ENCODE data around the gene PDLIM1.
"Not testable (repeated sequence)": the region's sequence is repeated elsewhere in the genome, so short reads cannot be mapped to it uniquely, and the experiment has no call there.

PDLIM1 gene

GRCh38 chr10:95208702-95209391 lies 82.0 kb downstream of the PDLIM1 start:
- no peak for DNase-seq (ENCODE audit: low read depth)

GRCh38 chr10:95202865-95203264 lies 87.9 kb downstream of the PDLIM1 start:
- DNase-seq (ENCODE audit: low read depth) = not testable (repeated sequence)

- DNase-seq (ENCODE audit: low read depth) = no peak
These were observed 89.1 kb downstream of the PDLIM1 start for GRCh38 chr10:95201736-95202135.

- no peak for DNase-seq (ENCODE audit: low read depth)
These were observed 94.8 kb downstream of the PDLIM1 start for GRCh38 chr10:95196046-95196445.

- DNase-seq (ENCODE audit: low read depth) = no peak
These were observed 96.9 kb downstream of the PDLIM1 start, which contains the start of gene ACSM6 for GRCh38 chr10:95193944-95194343. ACSM6 (plus strand) TSS chr10:95194238; CDS start chr10:95194486, 248 bp downstream.

GRCh38 chr10:95188593-95188992 lies 102.2 kb downstream of the PDLIM1 start:
- no peak for DNase-seq (ENCODE audit: low read depth)

GRCh38 chr10:95187617-95188016 lies 103.2 kb downstream of the PDLIM1 start:
- DNase-seq (ENCODE audit: low read depth) = no peak

All from T follicular helper cell (primary cell).